CD14-positive monocyte (primary cell): ENCODE data around the gene ATG10. TPM values are rescaled to one million over a fixed set of nuclear protein-coding genes. Genes with fewer than 3 reads are reported as not detected.

ENCODE experiments used
- DNase-seq, 3 donors: peaks; one replicate each; pipeline ENCODE4 v3.0.0-alpha.2; 2011 to 2022
- H2AFZ ChIP-seq: 2 replicates; pipeline ENCODE4 v1.6.0; 2012; ENCODE audit warnings: mild to moderate bottlenecking, low read depth, low read length, inconsistent platforms; ENCODE audit not compliant: insufficient read depth, poor library complexity, severe bottlenecking
- H3K27ac ChIP-seq, 2 donors: 1 replicate in 1 of 2; 2 replicates in 1 of 2; pipeline ENCODE4 v1.5.1; 2012 to 2013; ENCODE audit warnings: low read length in 2 of 2, control low read depth in 1 of 2, inconsistent platforms in 1 of 2, low read depth in 1 of 2, mild to moderate bottlenecking in 1 of 2
- H3K27me3 ChIP-seq, 2 donors: one replicate each; pipeline versions ENCODE4 v1.6.0 to v1.6.1; 2011 to 2013; ENCODE audit warnings: low read length in 2 of 2; ENCODE audit not compliant: control insufficient read depth in 2 of 2, insufficient read depth in 2 of 2
- H3K36me3 ChIP-seq, 2 donors: replicated peaks in 1 of 2; 1 replicate in 1 of 2; 2 replicates in 1 of 2; pipeline versions ENCODE4 v1.5.1 to v1.6.1; 2012 to 2013; ENCODE audit warnings: low read length in 2 of 2, control low read depth in 1 of 2, inconsistent platforms in 1 of 2, mild to moderate bottlenecking in 1 of 2; ENCODE audit not compliant: insufficient read depth in 2 of 2, control insufficient read depth in 1 of 2
- H3K4me1 ChIP-seq, 2 donors: 1 replicate in 1 of 2; 2 replicates in 1 of 2; pipeline versions ENCODE4 v1.5.1 to v1.6.1; 2012 to 2013; ENCODE audit warnings: low read length in 2 of 2, control low read depth in 1 of 2, inconsistent platforms in 1 of 2, mild to moderate bottlenecking in 1 of 2, moderate library complexity in 1 of 2; ENCODE audit not compliant: insufficient read depth in 2 of 2, control insufficient read depth in 1 of 2
- H3K4me2 ChIP-seq: replicated peaks from 2 replicates; pipeline ENCODE3; 2012; ENCODE audit warnings: low read length, moderate library complexity, mild to moderate bottlenecking; ENCODE audit not compliant: poor library complexity, severe bottlenecking; ENCODE audit errors: extremely low read depth
- H3K4me3 ChIP-seq, 3 experiments: fragments of 200-600 bp in 1 of 3; sonication (generic) in 1 of 3; replicated peaks in 1 of 3; 1 replicate in 2 of 3; 2 replicates in 1 of 3; pipeline ENCODE4 v1.5.1; 2011 to 2013; ENCODE audit warnings: low read length in 3 of 3, mild to moderate bottlenecking in 3 of 3, control low read depth in 2 of 3, low read depth in 2 of 3, inconsistent platforms in 1 of 3, moderate library complexity in 1 of 3
- H3K79me2 ChIP-seq: 2 replicates; pipeline ENCODE4 v1.6.0; 2012; ENCODE audit warnings: mild to moderate bottlenecking, control low read depth, inconsistent platforms, low read length, moderate library complexity; ENCODE audit not compliant: insufficient read depth
- H3K9ac ChIP-seq: 2 replicates; pipeline ENCODE4 v1.6.0; 2017; ENCODE audit warnings: low read length, mild to moderate bottlenecking; ENCODE audit not compliant: insufficient read depth, poor library complexity, severe bottlenecking
- H3K9me3 ChIP-seq, 2 donors: replicated peaks in 1 of 2; 1 replicate in 1 of 2; 2 replicates in 1 of 2; pipeline versions ENCODE4 v1.5.1 to v1.6.1; 2012 to 2013; ENCODE audit warnings: low read length in 2 of 2, control low read depth in 1 of 2; ENCODE audit not compliant: control insufficient read depth in 1 of 2, insufficient read depth in 1 of 2
- H4K20me1 ChIP-seq: 2 replicates; pipeline ENCODE4 v1.6.0; 2012; ENCODE audit warnings: mild to moderate bottlenecking, low read length, control low read depth, moderate library complexity; ENCODE audit not compliant: insufficient read depth
- H3K27ac Mint-ChIP-seq, 7 donors: one replicate each; pipeline ENCODE4 v1.8.0; 2020; ENCODE audit warnings: mild to moderate bottlenecking in 7 of 7, mixed read lengths in 7 of 7, moderate library complexity in 6 of 7, inconsistent platforms in 2 of 7
- H3K27me3 Mint-ChIP-seq, 3 donors: one replicate each; pipeline ENCODE4 v1.8.0; 2021 to 2022; ENCODE audit warnings: low read depth in 3 of 3, mild to moderate bottlenecking in 3 of 3, mixed read lengths in 3 of 3, moderate library complexity in 3 of 3, inconsistent platforms in 1 of 3
- H3K36me3 Mint-ChIP-seq, 2 donors: one replicate each; pipeline ENCODE4 v1.8.0; 2020; ENCODE audit warnings: mixed read lengths in 2 of 2, inconsistent platforms in 1 of 2, mild to moderate bottlenecking in 1 of 2
- H3K4me1 Mint-ChIP-seq: one replicate; pipeline ENCODE4 v1.8.0; 2020; ENCODE audit warnings: mild to moderate bottlenecking, mixed read lengths
- H3K4me3 Mint-ChIP-seq, 2 donors: one replicate each; pipeline ENCODE4 v1.8.0; 2020; ENCODE audit warnings: mild to moderate bottlenecking in 2 of 2, mixed read lengths in 2 of 2, moderate library complexity in 1 of 2
- H3K9me3 Mint-ChIP-seq, 7 donors: one replicate each; pipeline ENCODE4 v1.8.0; 2020 to 2022; ENCODE audit warnings: mixed read lengths in 7 of 7, mild to moderate bottlenecking in 6 of 7, moderate library complexity in 6 of 7, inconsistent platforms in 2 of 7
- CTCF ChIP-seq: fragments of 200-600 bp; IDR thresholded peaks from one replicate; pipeline ENCODE4 v1.8.0; 2022; ENCODE audit warnings: antibody characterized with exemption, mild to moderate bottlenecking
- WGBS: methylation state at CpG from one replicate; pipeline ENCODE4 v1.1.5; 2013; ENCODE audit warnings: missing lambda C conversion rate; ENCODE audit not compliant: insufficient coverage; 5-methylcytosine and 5-hydroxymethylcytosine counted together
- intact Hi-C, 2 donors: fragments of 100-400 bp; cut with micrococcal nuclease; formaldehyde crosslinking; loops; one replicate each; pipeline versions ENCODE4 v1.15.0 to v1.15.1; 2023
- polyA plus RNA-seq, 3 donors: library from polyadenylated mRNA; depleted of rRNA in 1 of 3; unstranded in 2 of 3; stranded (reverse) in 1 of 3; fragments of 300-500 nt in 2 of 3; fragments of >200 nt in 1 of 3; fragmentation: Illumina TruSeq in 2 of 3; gene quantifications; 1 replicate in 2 of 3; 2 replicates in 1 of 3; pipeline ENCODE4 v1.2.3, GENCODE V29; 2012 to 2021

Gene ATG10
- polyA plus RNA-seq, 3 donors = 2.1 to 7.9 (median 5.6) TPM

GRCh38 chr5:82178378-82178777 lies 206.6 kb downstream of the ATG10 start:
- H2AFZ ChIP-seq = no peak overlapping the region
- Mint-ChIP-seq H3K4me3 (no peak overlapping the region), H3K27me3 (no peaks in the 10 kb centered on the region), H3K4me1 (peaks cover 16% of the 10 kb centered on the region), H3K36me3 (peaks cover 16 to 23% of the 10 kb centered on the region in 2 donors), H3K27ac (no peak overlapping the region), H3K9me3 (no peaks in the 10 kb centered on the region)
- peaks cover 0 to 21% of the 10 kb centered on the region in 2 donors for H3K36me3 ChIP-seq
- no peak for DNase-seq
- no peak overlapping the region for H3K27ac ChIP-seq
- no peaks in the 10 kb centered on the region for H3K79me2 ChIP-seq
- no peak for TF ChIP-seq CTCF
- no CpG with 5 or more reads among the region's 3 CpGs for WGBS
- H3K4me3 ChIP-seq = no peak overlapping the region
- no peaks in the 10 kb centered on the region for H3K27me3 ChIP-seq
- no peak overlapping the region for H3K9ac ChIP-seq
- H3K4me2 ChIP-seq = no peak overlapping the region
- H3K9me3 ChIP-seq = no peaks in the 10 kb centered on the region
- intact Hi-C loops = loop anchor here in 1 of 2 donors (10.0 kb wide), 1 partner anchor 424 kb away; the partner anchor contains the start of gene SSBP2
- peaks cover 11 to 13% of the 10 kb centered on the region in 2 donors for H3K4me1 ChIP-seq
- H4K20me1 ChIP-seq = no peaks in the 10 kb centered on the region

- H3K9me3 ChIP-seq = no peaks in the 10 kb centered on the region
- no peaks in the 10 kb centered on the region for H3K9me3 Mint-ChIP-seq
- intact Hi-C loops = no loop called here
- TF ChIP-seq CTCF = no peak
- H3K27ac Mint-ChIP-seq = no peak overlapping the region
- no peak overlapping the region for H3K4me3 ChIP-seq
- no peaks in the 10 kb centered on the region for H3K4me1 ChIP-seq
- peaks cover 0 to 1% (median 0%) of the 10 kb centered on the region in 3 donors for H3K27me3 Mint-ChIP-seq
- H3K27me3 ChIP-seq = no peaks in the 10 kb centered on the region
- H3K9ac ChIP-seq = no peak overlapping the region
- no peaks in the 10 kb centered on the region for H4K20me1 ChIP-seq
- DNase-seq = no peak
- no peak overlapping the region for H3K4me2 ChIP-seq
- 100% methylated on average over 2 of the region's 2 CpGs for WGBS
- H3K4me1 Mint-ChIP-seq = no peaks in the 10 kb centered on the region
- no peaks in the 10 kb centered on the region for H3K79me2 ChIP-seq
- H3K36me3 ChIP-seq = peaks cover 0 to 21% of the 10 kb centered on the region in 2 donors
- no peak overlapping the region for H2AFZ ChIP-seq
- H3K4me3 Mint-ChIP-seq = no peak overlapping the region
- no peak overlapping the region for H3K27ac ChIP-seq
- H3K36me3 Mint-ChIP-seq = peaks cover 16 to 25% of the 10 kb centered on the region in 2 donors
Measured at GRCh38 chr5:82182662-82183061, 210.8 kb downstream of the ATG10 start.
